GM23338 (cell line): Measurements from ENCODE around the gene SERTAD3. TPM values are rescaled to one million over a fixed set of nuclear protein-coding genes. Genes with fewer than 3 reads are reported as not detected.

Experiments used
- ATAC-seq: fragments of 200-7000 bp; cut with Tn5 transposase; 3 replicates; pipeline ENCODE4 v1.9.1; 2020
- DNase-seq: peaks from one replicate; pipeline ENCODE4 v3.0.0-alpha.2; 2015; ENCODE audit warnings: low spot score
- H2AFZ ChIP-seq: fragments of 200-600 bp; sonication (generic); 2 replicates; pipeline ENCODE4 v1.8.0; 2016; ENCODE audit warnings: antibody characterized with exemption, mild to moderate bottlenecking, moderate library complexity
- H3F3A ChIP-seq: fragments of 200-600 bp; sonication (generic); replicated peaks from 2 replicates; pipeline ENCODE4 v1.8.0; 2017; ENCODE audit warnings: antibody characterized with exemption, mixed run types, low read depth
- H3K27ac ChIP-seq: fragments of 200-600 bp; sonication (generic); 2 replicates; pipeline ENCODE4 v1.6.1; 2016; ENCODE audit warnings: low read depth
- H3K27me3 ChIP-seq: fragments of 200-600 bp; sonication (generic); 2 replicates; pipeline ENCODE4 v1.8.0; 2016; ENCODE audit warnings: mild to moderate bottlenecking, mixed run types, moderate library complexity; ENCODE audit not compliant: insufficient read depth
- H3K36me3 ChIP-seq: fragments of 200-600 bp; sonication (generic); 2 replicates; pipeline ENCODE4 v1.8.0; 2016; ENCODE audit warnings: mild to moderate bottlenecking; ENCODE audit not compliant: insufficient read depth
- H3K4me1 ChIP-seq: fragments of 200-600 bp; sonication (generic); 2 replicates; pipeline ENCODE4 v1.8.0; 2016; ENCODE audit warnings: mild to moderate bottlenecking, moderate library complexity; ENCODE audit not compliant: insufficient read depth
- H3K4me2 ChIP-seq: fragments of 200-600 bp; sonication (generic); 2 replicates; pipeline ENCODE4 v1.7.1; 2017; ENCODE audit warnings: mixed run types
- H3K4me3 ChIP-seq: fragments of 200-600 bp; sonication (generic); 2 replicates; pipeline ENCODE4 v1.6.1; 2016; ENCODE audit warnings: mixed run types
- H3K79me2 ChIP-seq: fragments of 200-600 bp; sonication (generic); replicated peaks from 2 replicates; pipeline ENCODE4 v1.8.0; 2017; ENCODE audit warnings: mild to moderate bottlenecking; ENCODE audit not compliant: insufficient read depth
- H3K9me2 ChIP-seq: fragments of 200-600 bp; sonication (generic); 2 replicates; pipeline ENCODE4 v1.8.0; 2017; ENCODE audit not compliant: insufficient read depth
- H4K20me1 ChIP-seq: fragments of 200-600 bp; sonication (generic); replicated peaks from 2 replicates; pipeline ENCODE4 v1.8.0; 2017; ENCODE audit warnings: mild to moderate bottlenecking; ENCODE audit not compliant: insufficient read depth
- H3K27ac Mint-ChIP-seq: 2 replicates; pipeline ENCODE4 v1.8.0; 2020; ENCODE audit warnings: inconsistent platforms, mild to moderate bottlenecking, moderate library complexity, mixed read lengths
- H3K27me3 Mint-ChIP-seq: 3 replicates; pipeline ENCODE4 v1.8.0; 2022; ENCODE audit warnings: low read depth, mild to moderate bottlenecking, moderate library complexity, mixed read lengths, inconsistent platforms; ENCODE audit not compliant: insufficient read depth, poor library complexity
- H3K36me3 Mint-ChIP-seq: 3 replicates; pipeline ENCODE4 v1.8.0; 2021; ENCODE audit warnings: low read depth, mild to moderate bottlenecking, inconsistent platforms, moderate library complexity, mixed read lengths
- H3K4me1 Mint-ChIP-seq: 3 replicates; pipeline ENCODE4 v1.8.0; 2020; ENCODE audit warnings: mild to moderate bottlenecking, inconsistent platforms, mixed read lengths
- H3K4me3 Mint-ChIP-seq: 3 replicates; pipeline ENCODE4 v1.8.0; 2021; ENCODE audit warnings: moderate library complexity, mild to moderate bottlenecking, inconsistent platforms, mixed read lengths
- H3K9me3 Mint-ChIP-seq: 3 replicates; pipeline ENCODE4 v1.8.0; 2020; ENCODE audit warnings: moderate library complexity, mild to moderate bottlenecking, inconsistent platforms, mixed read lengths
- CREB1 ChIP-seq: fragments of 250-450 bp; sonication (Bioruptor Pico); IDR thresholded peaks from 2 replicates; pipeline ENCODE4 v1.5.0; 2020; ENCODE audit warnings: low read depth, mild to moderate bottlenecking, moderate library complexity
- EZH2 ChIP-seq: fragments of 200-600 bp; sonication (generic); IDR thresholded peaks from one replicate; pipeline ENCODE4 v1.8.0; 2017; ENCODE audit warnings: antibody characterized with exemption, mild to moderate bottlenecking, low read depth; ENCODE audit not compliant: unreplicated experiment
- EZH2phosphoT487 ChIP-seq: fragments of 200-600 bp; sonication (generic); IDR thresholded peaks from one replicate; pipeline ENCODE4 v1.8.1; 2018; ENCODE audit warnings: antibody characterized with exemption; ENCODE audit not compliant: unreplicated experiment
- JUNB ChIP-seq: IDR thresholded peaks from one replicate; pipeline ENCODE4 v1.6.1; 2016; ENCODE audit warnings: antibody characterized with exemption; ENCODE audit not compliant: unreplicated experiment
- NANOG ChIP-seq: IDR thresholded peaks from 2 replicates; pipeline ENCODE4 v1.6.1; 2016; ENCODE audit warnings: antibody characterized with exemption, borderline replicate concordance
- POLR2AphosphoS5 ChIP-seq: IDR thresholded peaks from 2 replicates; pipeline ENCODE4 v1.6.1; 2016; ENCODE audit warnings: antibody characterized with exemption, low read depth
- REST ChIP-seq: IDR thresholded peaks from one replicate; pipeline ENCODE4 v1.6.1; 2018; ENCODE audit warnings: antibody characterized with exemption; ENCODE audit not compliant: unreplicated experiment
- STAT1 ChIP-seq: IDR thresholded peaks from one replicate; pipeline ENCODE4 v1.6.1; 2016; ENCODE audit warnings: antibody characterized with exemption; ENCODE audit not compliant: unreplicated experiment
- ZNF114 ChIP-seq: fragments of 250-450 bp; sonication (Bioruptor Pico); IDR thresholded peaks from 2 replicates; pipeline ENCODE4 v1.5.0; 2020; ENCODE audit warnings: mild to moderate bottlenecking, moderate library complexity
- ZNF331 ChIP-seq: fragments of 250-450 bp; sonication (Bioruptor Pico); IDR thresholded peaks from 2 replicates; pipeline ENCODE4 v1.5.0; 2020; ENCODE audit warnings: low read depth, mild to moderate bottlenecking, moderate library complexity
- polyA plus RNA-seq: library from polyadenylated mRNA; unstranded; fragments of >200 nt; fragmentation: Nextera tagmentation; extraction: Ambion mirVana; gene quantifications from 2 replicates; pipeline ENCODE4 v1.2.1, GENCODE V29; 2016
- total RNA-seq: library from RNA; depleted of rRNA; stranded (reverse); fragments of >200 nt; shearing (Covaris generic); gene quantifications from 2 replicates; pipeline ENCODE4 v1.2.3, GENCODE V29; 2014
- TF ChIP-seq, protein P1 (sequence below): IDR thresholded peaks from 2 replicates; pipeline ENCODE4 v1.6.1; 2016; ENCODE audit warnings: antibody characterized with exemption
- TF ChIP-seq, protein P2 (sequence below), 2 experiments: fragments of 200-600 bp in 1 of 2; sonication (generic) in 1 of 2; conservative IDR thresholded peaks; 2 replicates each; pipeline versions ENCODE4 v1.5.1 to v1.6.1; 2016 to 2017; ENCODE audit warnings: antibody characterized with exemption in 2 of 2, low read depth in 2 of 2, mild to moderate bottlenecking in 2 of 2, moderate library complexity in 1 of 2
- TF ChIP-seq, protein P3 (sequence below): fragments of 250-450 bp; sonication (Bioruptor Pico); IDR thresholded peaks from 2 replicates; pipeline ENCODE4 v1.5.0; 2020; ENCODE audit warnings: mild to moderate bottlenecking, moderate library complexity

SERTAD3 gene
- total and polyA plus RNA-seq, 2 experiments from 2014 or later = 15.4 to 24.1 TPM

- Histone ChIP-seq H2AFZ (no peak overlapping the region), H3K27me3 (no peaks in the 10 kb centered on the region), H3K9me2 (no peaks in the 10 kb centered on the region), H3K4me2 (peak overlapping the region; percentile 80), H3F3A (peaks cover 22% of the 10 kb centered on the region), H3K79me2 (peaks cover 26% of the 10 kb centered on the region), H3K4me3 (peak overlapping the region; percentile 57), H4K20me1 (peaks cover 8% of the 10 kb centered on the region; the same call in 1 of the 2 replicates), H3K27ac (peak overlapping the region; percentile 80), H3K4me1 (peaks cover 13% of the 10 kb centered on the region), H3K36me3 (peaks cover 16% of the 10 kb centered on the region; the same call in 1 of the 2 replicates)
- peaks cover 28% of the 10 kb centered on the region for H3K4me1 Mint-ChIP-seq
- peaks cover 3% of the 10 kb centered on the region; the same call in 2 of the 3 replicates for H3K9me3 Mint-ChIP-seq
- no peak for ATAC-seq
- peak overlapping the region; percentile 98 for H3K4me3 Mint-ChIP-seq
- H3K27me3 Mint-ChIP-seq = peaks cover 21% of the 10 kb centered on the region
- peak overlapping the region; percentile 99 for H3K27ac Mint-ChIP-seq
- DNase-seq = peak; percentile 38
- peaks cover 31% of the 10 kb centered on the region for H3K36me3 Mint-ChIP-seq
- TF ChIP-seq REST (no peak), CREB1 (CRISPR knock-in tag) (no peak), EZH2phosphoT487 (no peak), NANOG (no peak), ZNF331 (CRISPR knock-in tag) (no peak), STAT1 (no peak), ZNF114 (no peak), EZH2 (no peak), POLR2AphosphoS5 (no peak), JUNB (no peak)
- TF ChIP-seq, protein P1, sequence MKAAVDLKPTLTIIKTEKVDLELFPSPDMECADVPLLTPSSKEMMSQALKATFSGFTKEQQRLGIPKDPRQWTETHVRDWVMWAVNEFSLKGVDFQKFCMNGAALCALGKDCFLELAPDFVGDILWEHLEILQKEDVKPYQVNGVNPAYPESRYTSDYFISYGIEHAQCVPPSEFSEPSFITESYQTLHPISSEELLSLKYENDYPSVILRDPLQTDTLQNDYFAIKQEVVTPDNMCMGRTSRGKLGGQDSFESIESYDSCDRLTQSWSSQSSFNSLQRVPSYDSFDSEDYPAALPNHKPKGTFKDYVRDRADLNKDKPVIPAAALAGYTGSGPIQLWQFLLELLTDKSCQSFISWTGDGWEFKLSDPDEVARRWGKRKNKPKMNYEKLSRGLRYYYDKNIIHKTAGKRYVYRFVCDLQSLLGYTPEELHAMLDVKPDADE = no peak
- TF ChIP-seq, protein P2, sequence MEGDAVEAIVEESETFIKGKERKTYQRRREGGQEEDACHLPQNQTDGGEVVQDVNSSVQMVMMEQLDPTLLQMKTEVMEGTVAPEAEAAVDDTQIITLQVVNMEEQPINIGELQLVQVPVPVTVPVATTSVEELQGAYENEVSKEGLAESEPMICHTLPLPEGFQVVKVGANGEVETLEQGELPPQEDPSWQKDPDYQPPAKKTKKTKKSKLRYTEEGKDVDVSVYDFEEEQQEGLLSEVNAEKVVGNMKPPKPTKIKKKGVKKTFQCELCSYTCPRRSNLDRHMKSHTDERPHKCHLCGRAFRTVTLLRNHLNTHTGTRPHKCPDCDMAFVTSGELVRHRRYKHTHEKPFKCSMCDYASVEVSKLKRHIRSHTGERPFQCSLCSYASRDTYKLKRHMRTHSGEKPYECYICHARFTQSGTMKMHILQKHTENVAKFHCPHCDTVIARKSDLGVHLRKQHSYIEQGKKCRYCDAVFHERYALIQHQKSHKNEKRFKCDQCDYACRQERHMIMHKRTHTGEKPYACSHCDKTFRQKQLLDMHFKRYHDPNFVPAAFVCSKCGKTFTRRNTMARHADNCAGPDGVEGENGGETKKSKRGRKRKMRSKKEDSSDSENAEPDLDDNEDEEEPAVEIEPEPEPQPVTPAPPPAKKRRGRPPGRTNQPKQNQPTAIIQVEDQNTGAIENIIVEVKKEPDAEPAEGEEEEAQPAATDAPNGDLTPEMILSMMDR (conservative IDR thresholded peaks at IDR 0.05; ENCODE audit: low read depth in 2 of 2) = no peak
- TF ChIP-seq, protein P3, sequence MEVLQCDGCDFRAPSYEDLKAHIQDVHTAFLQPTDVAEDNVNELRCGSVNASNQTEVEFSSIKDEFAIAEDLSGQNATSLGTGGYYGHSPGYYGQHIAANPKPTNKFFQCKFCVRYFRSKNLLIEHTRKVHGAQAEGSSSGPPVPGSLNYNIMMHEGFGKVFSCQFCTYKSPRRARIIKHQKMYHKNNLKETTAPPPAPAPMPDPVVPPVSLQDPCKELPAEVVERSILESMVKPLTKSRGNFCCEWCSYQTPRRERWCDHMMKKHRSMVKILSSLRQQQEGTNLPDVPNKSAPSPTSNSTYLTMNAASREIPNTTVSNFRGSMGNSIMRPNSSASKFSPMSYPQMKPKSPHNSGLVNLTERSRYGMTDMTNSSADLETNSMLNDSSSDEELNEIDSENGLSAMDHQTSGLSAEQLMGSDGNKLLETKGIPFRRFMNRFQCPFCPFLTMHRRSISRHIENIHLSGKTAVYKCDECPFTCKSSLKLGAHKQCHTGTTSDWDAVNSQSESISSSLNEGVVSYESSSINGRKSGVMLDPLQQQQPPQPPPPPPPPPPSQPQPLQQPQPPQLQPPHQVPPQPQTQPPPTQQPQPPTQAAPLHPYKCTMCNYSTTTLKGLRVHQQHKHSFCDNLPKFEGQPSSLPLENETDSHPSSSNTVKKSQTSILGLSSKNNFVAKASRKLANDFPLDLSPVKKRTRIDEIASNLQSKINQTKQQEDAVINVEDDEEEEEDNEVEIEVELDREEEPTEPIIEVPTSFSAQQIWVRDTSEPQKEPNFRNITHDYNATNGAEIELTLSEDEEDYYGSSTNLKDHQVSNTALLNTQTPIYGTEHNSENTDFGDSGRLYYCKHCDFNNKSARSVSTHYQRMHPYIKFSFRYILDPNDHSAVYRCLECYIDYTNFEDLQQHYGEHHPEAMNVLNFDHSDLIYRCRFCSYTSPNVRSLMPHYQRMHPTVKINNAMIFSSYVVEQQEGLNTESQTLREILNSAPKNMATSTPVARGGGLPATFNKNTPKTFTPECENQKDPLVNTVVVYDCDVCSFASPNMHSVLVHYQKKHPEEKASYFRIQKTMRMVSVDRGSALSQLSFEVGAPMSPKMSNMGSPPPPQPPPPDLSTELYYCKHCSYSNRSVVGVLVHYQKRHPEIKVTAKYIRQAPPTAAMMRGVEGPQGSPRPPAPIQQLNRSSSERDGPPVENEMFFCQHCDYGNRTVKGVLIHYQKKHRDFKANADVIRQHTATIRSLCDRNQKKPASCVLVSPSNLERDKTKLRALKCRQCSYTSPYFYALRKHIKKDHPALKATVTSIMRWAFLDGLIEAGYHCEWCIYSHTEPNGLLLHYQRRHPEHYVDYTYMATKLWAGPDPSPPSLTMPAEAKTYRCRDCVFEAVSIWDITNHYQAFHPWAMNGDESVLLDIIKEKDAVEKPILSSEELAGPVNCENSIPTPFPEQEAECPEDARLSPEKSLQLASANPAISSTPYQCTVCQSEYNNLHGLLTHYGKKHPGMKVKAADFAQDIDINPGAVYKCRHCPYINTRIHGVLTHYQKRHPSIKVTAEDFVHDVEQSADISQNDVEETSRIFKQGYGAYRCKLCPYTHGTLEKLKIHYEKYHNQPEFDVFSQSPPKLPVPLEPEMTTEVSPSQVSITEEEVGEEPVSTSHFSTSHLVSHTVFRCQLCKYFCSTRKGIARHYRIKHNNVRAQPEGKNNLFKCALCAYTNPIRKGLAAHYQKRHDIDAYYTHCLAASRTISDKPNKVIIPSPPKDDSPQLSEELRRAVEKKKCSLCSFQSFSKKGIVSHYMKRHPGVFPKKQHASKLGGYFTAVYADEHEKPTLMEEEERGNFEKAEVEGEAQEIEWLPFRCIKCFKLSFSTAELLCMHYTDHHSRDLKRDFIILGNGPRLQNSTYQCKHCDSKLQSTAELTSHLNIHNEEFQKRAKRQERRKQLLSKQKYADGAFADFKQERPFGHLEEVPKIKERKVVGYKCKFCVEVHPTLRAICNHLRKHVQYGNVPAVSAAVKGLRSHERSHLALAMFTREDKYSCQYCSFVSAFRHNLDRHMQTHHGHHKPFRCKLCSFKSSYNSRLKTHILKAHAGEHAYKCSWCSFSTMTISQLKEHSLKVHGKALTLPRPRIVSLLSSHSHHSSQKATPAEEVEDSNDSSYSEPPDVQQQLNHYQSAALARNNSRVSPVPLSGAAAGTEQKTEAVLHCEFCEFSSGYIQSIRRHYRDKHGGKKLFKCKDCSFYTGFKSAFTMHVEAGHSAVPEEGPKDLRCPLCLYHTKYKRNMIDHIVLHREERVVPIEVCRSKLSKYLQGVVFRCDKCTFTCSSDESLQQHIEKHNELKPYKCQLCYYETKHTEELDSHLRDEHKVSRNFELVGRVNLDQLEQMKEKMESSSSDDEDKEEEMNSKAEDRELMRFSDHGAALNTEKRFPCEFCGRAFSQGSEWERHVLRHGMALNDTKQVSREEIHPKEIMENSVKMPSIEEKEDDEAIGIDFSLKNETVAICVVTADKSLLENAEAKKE (CRISPR knock-in tag) = no peak
These were observed 1.6 kb downstream of the SERTAD3 start for GRCh38 chr19:40442328-40443130.
